ENCODE results near the gene PTPN21. TPM values are rescaled to one million over a fixed set of nuclear protein-coding genes. Genes with fewer than 3 reads are reported as not detected.

PTPN21 gene
- total and polyA plus RNA-seq, 8 donors = 5.0 to 13.6 (median 10.5) TPM

- intact Hi-C loops (cut with DNase I) = no loop called here
- H3K27me3 ChIP-seq = no peaks in the 10 kb centered on the region
- peaks cover 11 to 22% (median 13%) of the 10 kb centered on the region in 3 donors for H3K4me1 ChIP-seq
- no peak overlapping the region for H3K4me3 ChIP-seq
- H3K9me3 ChIP-seq = no peaks in the 10 kb centered on the region
- DNase-seq (no peak), ATAC-seq (peak; percentile 51 to 77 (median 68)), FAIRE-seq (no peak)
- H3K27ac ChIP-seq = peak overlapping the region in 2 of 4 donors; percentile 62 to 64
- H3K36me3 ChIP-seq = no peaks in the 10 kb centered on the region
- no peak for TF ChIP-seq CTCF (IDR thresholded peaks at IDR 0.05)
- WGBS, 2 donors = 32 to 41% methylated on average over 1 of the region's 1 CpG
Observed at GRCh38 chr14:88515499-88516221, 39.1 kb downstream of the PTPN21 start.

GRCh38 chr14:88507208-88507607 is 47.6 kb downstream of the PTPN21 start:
- Histone ChIP-seq H3K27ac (no peak overlapping the region), H3K4me1 (no peaks in the 10 kb centered on the region), H3K36me3 (peaks cover 0 to 10% (median 0%) of the 10 kb centered on the region in 3 donors), H3K4me3 (no peak overlapping the region), H3K27me3 (no peaks in the 10 kb centered on the region), H3K9me3 (no peaks in the 10 kb centered on the region)
- no peak for DNase-seq
- 93 to 100% methylated on average over 1 of the region's 1 CpG for WGBS, 2 donors
- intact Hi-C loops (cut with DNase I) = no loop called here
- no peak for ATAC-seq
- TF ChIP-seq CTCF (IDR thresholded peaks at IDR 0.05) = no peak
- no peak for FAIRE-seq

GRCh38 chr14:88505621-88506020 is 49.2 kb downstream of the PTPN21 start:
- intact Hi-C loops (cut with DNase I) = no loop called here
- H3K4me1 ChIP-seq = no peaks in the 10 kb centered on the region
- peaks cover 0 to 10% (median 3%) of the 10 kb centered on the region in 3 donors for H3K36me3 ChIP-seq
- no peaks in the 10 kb centered on the region for H3K27me3 ChIP-seq
- ATAC-seq (no peak), FAIRE-seq (no peak), DNase-seq (no peak)
- no peak overlapping the region for H3K4me3 ChIP-seq
- H3K27ac ChIP-seq = no peak overlapping the region
- no peak for TF ChIP-seq CTCF (IDR thresholded peaks at IDR 0.05)
- no peaks in the 10 kb centered on the region for H3K9me3 ChIP-seq

- Histone ChIP-seq H3K27me3 (no peaks in the 10 kb centered on the region), H3K27ac (no peak overlapping the region), H3K4me3 (no peak overlapping the region), H3K9me3 (no peaks in the 10 kb centered on the region), H3K4me1 (no peaks in the 10 kb centered on the region), H3K36me3 (peaks cover 0 to 10% (median 3%) of the 10 kb centered on the region in 3 donors)
- 91 to 93% methylated on average over 2 of the region's 2 CpGs for WGBS, 2 donors
- ATAC-seq (no peak), DNase-seq (no peak), FAIRE-seq (no peak)
- intact Hi-C loops (cut with DNase I) = no loop called here
- TF ChIP-seq CTCF (IDR thresholded peaks at IDR 0.05) = no peak
Observed at GRCh38 chr14:88504602-88505001, 50.2 kb downstream of the PTPN21 start.

- no peak overlapping the region for H3K4me3 ChIP-seq
- H3K9me3 ChIP-seq = no peaks in the 10 kb centered on the region
- 84 to 89% methylated on average over 2 of the region's 2 CpGs for WGBS, 2 donors
- no peak for ATAC-seq
- peaks cover 0 to 10% (median 3%) of the 10 kb centered on the region in 3 donors for H3K36me3 ChIP-seq
- no peak for DNase-seq
- H3K27ac ChIP-seq = no peak overlapping the region
- intact Hi-C loops (cut with DNase I) = no loop called here
- no peak for TF ChIP-seq CTCF (IDR thresholded peaks at IDR 0.05)
- no peaks in the 10 kb centered on the region for H3K4me1 ChIP-seq
- no peak for FAIRE-seq
- no peaks in the 10 kb centered on the region for H3K27me3 ChIP-seq
Observed at GRCh38 chr14:88503754-88504406, 50.9 kb downstream of the PTPN21 start.
